CD4-positive, alpha-beta T cell treated with Interleukin-6 for 4 hours (primary cell): ENCODE results near the gene FGF1.
A peak's percentile ranks its signal among the peaks of the same experiment; 100 is the strongest.

Experiments used
- DNase-seq: peaks from one replicate; pipeline ENCODE4 v3.0.0-alpha.2; 2020; ENCODE audit warnings: mixed read lengths

The FGF1 gene

DNA sequence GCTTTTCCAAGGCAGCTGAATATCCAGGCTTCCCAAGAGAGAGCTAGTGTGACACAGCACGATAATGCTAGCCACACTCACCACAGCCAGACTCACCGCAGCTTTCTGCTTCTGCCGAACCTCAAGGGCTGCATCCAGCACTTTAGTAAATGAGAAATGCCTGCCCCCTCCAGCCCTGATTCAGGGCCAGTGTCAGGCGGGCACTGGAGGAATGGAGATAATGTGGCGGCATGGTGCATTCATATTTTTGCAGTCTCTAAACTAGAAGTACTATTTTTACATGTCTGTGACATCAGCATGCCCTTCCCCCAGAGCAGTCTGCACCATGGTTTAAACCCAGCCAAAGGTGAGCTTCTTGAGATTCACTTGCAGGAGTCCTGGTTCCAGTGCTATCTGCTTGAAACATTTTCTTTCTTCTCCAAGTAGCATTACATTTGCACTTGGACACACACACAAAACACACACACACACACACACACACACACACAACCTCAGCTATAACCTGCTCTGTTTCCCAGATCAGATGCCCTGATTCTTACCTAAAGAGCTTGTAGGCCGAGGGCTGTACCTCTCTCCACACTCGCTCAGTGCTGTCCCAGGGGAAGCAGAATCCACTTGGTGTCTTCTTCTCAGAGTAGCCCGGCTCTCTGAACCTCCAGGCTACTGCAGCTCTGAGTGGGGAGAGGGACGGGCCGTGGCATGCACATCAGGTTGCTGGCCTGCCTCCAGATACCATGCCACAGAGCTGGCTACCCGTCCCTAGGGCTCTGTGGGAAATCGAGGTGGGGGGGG, at the start of gene FGF1:
FGF1 (minus strand) TSS at position 673 of the 792 bp plus-strand sequence. CDS start 71,963 bp downstream, outside the sequence.
- DNase-seq, result no peak

DNA sequence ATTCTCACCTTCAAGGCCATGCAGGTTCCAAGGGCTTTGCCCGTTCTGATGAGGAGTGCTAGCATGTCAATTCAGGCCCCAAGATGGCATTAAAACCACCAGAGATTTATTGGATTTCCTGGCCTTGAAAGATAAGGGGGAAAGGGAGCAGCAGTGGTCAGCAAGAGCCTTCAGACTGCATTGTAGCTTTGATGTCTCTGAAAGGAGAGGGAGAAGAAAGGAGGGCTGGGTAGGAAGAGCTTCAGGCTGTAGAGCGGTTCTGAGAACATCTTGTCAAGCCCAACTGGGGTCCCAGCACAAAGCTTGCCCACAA, 41.8 kb upstream of the FGF1 start:
- no peak for DNase-seq

DNA sequence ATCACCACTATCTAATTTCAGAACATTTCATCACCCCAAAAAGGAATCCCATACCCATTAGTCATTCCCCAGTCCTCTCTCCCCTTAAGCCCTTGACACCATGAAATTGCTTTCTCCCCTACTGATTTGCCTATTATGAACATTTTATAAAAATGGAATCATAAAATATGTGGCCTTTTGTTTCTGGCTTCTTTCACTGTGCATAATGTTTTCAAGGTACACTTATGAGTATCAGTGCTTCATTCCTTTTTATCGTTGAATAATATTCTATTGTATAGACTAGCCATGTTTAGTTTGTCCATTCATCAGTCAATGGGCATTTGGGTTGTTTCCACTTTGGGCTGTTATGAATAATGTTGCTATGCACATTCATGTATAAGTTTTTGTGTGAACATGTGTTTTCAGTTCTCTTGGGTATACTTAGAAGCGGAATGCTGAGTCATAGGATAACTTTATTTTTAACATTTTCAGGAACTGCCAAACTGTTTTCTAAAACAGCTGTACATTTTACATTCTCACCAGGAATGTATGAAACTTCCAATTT, 40.4 kb upstream of the FGF1 start:
- DNase-seq, result no peak

DNA sequence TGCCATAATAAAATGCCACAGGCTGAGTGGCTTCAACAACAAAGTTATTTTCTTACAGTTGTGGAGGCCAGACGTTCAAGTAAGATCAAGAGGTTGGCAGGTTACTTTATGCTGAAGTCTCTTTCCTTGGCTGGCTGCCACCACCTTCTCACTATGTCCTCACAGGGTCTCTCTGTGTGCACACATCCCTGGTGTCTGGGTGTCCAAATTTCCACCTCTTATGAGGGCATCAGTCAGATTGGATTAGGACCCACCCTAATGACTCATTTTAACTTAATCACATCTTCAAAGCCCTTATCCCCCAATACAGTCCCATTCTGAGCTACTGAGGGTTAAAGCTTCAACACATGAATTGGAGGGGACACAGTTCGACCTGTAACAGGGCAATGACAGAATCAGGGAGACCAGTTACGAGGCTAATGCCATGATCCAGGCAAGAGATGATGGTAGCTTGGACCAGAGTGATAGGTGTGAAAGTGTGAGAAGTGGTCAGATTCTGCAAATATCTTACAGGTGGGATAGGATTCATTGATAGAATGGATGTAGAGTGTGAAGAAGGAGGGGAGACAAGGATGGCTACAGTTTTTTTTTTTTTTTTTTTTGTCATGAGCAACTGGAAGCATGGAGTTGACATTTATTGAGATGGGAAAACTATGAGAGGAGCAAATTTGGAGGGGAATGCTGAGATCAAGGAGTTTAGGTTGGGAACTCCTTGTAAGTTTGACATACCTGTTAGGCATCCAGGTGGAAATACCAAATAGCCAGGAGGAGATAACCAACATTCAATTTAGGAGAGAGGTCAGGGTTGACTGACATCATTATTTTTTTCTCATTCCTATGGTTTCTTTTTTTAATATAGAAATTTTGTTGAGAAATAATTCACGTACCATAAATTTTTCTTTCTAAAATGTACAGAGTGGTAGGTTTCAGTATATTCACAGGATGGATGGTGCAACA, 39.6 kb upstream of the FGF1 start:
- DNase-seq, result no peak

DNA sequence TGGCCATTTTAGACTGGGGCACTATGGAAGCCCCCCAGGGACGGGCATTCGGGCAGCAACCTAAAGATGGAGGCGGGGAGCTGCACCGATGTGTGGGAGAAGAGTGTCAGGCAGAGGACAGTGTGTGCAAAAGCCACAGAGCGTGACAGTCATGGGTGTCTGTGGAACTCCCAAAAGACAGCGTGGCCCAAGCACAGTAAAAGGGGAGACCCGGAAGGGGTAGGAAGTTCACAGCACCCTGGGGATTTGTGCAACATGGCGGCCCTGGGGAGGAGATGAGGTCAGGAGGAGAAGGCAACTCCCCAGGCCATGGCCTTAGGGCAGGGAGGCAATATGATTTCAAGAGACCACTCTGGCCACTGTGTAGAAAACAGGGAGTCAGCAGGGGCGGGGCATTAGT, 38.9 kb upstream of the FGF1 start:
- no peak for DNase-seq

DNA sequence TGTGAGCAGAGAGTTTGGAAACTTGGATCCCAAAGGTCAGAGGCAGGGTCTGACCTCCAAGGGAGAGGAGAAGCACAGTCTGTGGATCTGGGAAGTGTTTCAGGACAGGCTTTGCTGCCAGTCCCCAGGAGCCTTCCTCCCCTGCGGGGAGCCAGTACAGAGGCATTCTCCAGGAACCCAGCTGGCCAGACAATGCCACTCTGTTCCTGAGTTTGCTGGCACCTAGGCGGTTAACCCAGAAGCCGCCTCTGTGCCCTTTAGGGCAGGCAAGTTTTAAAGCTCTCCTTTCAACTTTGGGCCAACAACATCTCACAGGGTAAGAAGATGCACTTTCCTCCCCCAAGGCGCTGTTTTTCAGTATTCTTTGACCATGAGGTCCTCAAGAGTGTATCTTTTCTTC, 37.0 kb upstream of the FGF1 start:
- DNase-seq, result no peak

DNA sequence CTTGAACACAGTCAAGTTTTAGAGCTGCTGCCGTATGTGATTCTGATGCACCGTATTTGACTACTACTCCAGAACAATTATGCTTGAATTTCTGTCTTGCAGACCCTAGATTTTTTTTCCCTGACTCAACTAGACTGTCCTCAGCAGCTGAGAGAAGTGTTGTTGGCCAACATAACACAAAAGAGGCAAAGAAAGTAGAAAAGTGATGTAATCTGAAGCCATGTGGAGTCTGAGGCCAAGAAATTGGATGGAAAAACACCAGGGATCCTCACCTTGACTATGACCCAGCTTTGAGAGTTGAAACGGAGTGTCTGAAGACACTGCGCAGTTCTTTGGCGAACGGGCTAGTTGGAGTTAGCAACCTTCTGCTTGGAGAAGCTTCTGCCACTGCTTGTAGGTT, 36.3 kb upstream of the FGF1 start:
- no peak for DNase-seq

DNA sequence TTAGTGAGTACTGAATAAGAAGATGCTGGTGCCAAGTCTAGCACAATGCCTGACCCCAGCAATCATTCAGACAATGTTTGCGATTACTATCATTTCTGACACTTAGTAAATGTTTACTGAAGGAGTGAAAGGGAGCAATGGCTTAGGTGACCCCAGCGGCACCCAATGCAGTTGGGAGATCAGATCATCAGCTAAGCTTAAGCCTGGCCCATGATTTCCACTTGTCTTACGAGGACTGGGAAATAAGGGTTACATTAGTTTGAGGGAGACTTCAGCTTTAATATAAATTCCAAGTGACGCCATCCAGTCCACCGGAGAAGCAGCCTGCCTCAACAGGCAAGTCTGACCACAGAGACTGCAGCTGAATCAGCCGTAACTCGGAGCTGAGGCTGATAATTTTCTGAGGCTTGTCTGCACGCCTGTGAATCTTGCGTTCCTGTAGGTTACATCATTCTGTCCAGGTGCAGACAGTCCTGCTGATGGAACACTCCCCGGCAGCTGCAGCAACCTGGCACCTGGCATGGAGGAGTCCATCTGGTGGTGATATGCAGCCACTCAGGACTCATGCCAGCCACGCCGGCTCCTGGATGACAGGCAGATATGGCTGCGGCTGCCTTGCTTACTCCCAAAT, 34.9 kb upstream of the FGF1 start:
- no peak for DNase-seq

DNA sequence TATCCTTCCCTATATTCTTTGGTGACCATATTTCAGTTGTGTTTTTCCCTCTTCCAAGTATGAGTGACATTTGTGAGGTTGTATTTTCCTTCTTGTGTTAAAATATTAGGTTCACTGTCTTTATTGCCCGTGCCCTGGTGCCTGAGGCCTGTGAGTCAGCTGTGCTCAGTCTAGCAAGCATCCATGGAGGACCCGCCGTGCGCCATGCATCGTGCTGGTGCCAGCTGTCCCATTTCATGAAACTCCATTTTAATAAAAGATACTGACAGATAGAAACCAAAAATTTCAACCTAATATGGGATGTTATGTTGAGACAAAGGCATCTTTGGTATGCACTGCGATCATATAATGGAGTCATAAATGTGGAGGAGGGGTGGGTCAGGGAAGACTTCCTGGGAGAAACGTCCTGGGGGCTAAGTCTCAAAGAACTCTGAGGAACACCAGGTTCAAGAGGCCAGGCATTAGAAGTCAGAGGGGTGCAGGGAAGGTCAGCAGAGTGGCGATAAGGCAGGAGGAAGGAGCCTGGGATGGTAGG, 34.0 kb upstream of the FGF1 start:
- no peak for DNase-seq

DNA sequence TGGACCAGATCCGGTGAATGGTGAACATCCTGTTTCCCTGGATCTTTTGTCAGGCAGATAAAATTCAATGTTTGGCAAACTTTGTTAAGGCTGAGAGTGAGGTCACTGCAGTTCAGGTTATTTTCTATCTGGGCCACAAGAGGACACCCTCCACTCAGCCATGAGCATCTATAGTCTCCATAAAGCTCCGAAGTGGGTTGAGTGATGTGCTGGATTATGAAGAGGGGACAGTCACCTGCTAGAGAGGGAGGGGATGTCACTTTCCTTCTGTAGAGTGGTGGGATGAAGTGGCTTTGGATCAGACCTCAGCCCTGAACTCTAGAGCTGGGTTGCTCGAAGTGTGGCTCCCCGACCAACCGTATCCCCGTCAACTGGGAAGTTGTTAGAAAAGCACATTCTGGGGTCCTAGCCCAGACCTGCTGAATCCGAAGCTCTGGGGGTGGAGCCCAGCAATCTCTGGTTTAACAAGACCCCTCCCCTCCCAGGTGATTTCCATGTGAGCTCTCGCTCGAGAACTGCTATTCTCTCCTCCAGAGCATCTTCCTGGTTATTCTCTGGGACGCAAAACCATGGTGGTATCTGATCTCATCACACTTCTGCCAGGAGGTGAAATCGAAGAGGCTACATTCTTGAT, 31.8 kb upstream of the FGF1 start:
- DNase-seq, result peak; percentile 14

DNA sequence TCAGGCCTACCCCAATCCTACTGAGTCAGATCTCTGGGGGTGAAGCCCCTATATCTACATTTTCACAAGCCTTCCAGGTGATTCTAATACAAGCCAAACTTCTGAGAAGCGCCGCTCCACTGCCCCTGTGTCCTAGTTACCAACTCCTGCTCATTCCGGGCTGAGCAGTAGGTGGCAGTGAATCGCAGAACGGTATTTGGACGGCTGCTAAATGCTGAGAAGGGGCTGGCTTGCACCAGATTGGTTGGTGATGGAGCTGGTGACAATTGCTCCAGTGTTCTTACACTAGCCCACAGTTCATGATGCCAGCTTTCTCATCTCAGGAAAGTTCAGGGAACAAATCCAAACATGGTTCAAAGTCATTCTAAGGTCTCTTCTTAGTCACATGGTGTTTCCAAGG, 31.1 kb upstream of the FGF1 start:
- DNase-seq, result peak; percentile 39

DNA sequence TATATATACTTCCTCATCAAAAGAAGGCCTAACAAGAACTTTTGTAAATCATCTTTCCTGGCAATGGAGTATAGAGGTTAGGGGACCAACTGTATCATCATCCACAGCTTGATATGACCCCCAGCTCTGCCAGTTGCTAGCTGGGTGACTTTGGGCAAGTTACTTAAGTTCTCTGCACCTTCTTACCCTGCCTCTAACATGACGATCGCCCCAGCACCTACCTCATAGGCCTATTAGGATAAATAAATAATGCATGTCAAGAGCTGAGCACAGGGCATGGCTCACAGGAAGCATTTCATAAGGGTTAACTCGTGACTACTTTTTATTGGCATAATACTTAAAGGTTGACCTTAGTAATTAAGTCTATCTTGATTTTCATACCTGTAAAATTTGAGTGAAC, 29.4 kb upstream of the FGF1 start:
- DNase-seq, result no peak

DNA sequence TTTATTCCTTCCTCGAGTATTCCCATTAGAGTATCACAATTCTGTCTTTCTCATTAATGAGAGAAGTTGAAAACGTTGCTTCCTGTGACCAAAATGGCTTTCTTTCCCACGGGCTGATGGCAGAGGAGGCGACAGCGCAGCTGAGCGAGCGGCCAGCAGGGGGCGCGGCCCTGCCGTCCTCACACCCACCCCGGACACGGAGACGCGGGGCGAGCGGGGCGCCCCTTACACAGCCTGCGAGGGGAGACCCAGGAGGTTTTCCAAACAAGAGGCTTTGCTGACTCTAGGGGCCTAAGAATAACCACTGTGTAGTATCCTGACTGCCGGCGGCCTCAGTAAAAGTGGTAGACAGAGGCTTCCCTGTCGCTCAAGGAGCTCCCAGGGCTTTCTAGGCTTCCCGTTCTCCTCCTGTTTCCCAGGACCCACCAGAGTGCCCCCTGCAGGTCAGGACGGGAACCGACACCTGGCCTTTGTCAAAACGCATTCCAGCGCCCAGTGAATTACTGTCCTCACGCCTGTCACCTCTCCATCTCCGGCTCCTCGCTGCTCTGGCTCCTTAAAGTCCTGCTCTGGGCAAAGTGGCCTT, 27.3 kb upstream of the FGF1 start:
- peak; percentile 90 for DNase-seq

DNA sequence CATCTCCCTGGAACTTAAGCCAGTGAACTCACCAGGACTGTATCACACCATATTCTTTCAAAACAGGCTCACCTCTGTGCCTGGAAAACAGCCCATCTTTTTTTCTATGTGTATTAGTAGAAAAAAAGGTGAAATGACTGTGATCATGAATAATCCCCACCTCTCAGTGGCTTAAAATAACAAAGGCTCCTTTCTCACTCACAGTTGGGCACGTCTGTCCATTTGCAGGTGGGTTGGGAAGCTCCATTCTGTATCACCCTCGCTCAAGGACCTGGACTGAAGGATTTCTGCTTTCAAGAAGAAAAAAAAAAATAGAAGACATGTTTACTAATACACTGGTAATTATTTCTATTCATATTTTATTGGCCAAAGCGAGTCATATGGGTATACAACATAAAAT, 17.3 kb upstream of the FGF1 start:
- no peak for DNase-seq

DNA sequence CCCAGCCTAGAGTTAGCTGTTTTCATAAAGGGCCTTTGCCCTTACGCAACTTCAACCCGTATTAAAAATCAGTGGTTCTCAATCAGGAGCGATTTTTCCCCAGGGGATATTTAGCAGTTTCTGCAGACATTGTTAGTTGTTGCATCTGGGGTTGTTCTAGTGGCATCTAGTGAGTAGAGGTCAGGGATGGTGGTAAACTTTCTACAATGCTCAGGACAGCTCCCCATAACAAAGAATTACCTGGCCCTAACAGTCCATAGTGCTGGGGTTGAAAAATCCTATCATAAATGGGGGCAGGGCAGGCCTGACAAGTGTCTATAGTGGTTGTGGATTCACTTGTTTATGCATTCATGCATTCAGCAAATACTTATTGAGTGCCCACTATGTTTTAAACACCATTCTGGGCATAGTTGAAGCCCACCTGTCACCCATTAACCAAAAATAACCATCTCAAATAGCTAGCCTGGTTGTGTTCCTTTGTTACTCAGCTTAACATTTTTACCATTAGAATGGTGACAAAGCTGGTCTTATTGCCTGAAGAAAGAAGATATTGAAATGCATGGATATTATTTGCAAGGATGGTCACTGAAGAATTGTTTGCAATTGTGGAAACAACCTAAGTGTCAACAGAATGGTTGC, 15.9 kb upstream of the FGF1 start:
- DNase-seq, result no peak

DNA sequence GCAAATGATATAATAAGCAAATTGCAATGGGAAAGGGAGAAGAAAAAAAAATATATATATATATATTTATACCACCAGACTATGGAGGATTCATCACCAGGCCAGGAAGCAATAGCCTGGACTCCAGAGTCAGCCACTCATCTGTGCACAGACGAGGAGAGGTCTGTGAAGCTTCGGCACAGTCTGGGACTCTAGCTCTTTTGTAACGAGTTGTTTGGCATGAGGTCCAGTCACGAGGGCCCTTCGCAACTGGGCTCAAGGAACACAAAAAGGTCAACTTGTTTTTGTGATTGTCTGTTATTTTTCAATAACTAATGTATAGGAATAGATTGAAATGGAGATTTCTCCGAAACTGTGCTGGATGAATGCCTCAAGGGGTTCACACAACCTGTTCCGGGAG, 14.7 kb upstream of the FGF1 start:
- no peak for DNase-seq

DNA sequence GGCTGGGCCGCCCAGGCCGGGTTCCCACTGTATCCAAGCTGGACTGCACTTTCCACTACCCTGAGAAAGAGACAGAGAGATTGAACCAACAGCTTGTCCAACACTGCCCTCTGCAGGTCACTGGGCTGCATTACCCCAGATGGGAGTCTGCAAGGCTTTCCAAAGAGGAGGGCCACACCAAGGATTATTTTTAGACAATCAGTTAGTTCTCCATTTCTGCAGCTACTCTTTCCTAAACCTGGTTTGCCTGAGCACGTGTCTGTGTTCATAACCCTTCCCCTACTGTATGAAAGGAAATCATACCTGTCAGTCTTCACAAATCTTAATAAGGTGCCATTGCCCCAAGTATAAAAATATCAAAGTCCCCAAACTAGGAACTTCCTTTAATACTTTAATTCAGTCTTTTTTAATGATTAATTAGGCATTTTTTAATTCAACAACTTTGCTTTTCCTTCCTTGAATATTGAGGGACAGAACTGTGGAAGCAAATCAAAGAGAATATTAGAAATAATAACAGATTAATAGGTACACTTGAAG, 13.4 kb upstream of the FGF1 start:
- DNase-seq, result peak; percentile 79

DNA sequence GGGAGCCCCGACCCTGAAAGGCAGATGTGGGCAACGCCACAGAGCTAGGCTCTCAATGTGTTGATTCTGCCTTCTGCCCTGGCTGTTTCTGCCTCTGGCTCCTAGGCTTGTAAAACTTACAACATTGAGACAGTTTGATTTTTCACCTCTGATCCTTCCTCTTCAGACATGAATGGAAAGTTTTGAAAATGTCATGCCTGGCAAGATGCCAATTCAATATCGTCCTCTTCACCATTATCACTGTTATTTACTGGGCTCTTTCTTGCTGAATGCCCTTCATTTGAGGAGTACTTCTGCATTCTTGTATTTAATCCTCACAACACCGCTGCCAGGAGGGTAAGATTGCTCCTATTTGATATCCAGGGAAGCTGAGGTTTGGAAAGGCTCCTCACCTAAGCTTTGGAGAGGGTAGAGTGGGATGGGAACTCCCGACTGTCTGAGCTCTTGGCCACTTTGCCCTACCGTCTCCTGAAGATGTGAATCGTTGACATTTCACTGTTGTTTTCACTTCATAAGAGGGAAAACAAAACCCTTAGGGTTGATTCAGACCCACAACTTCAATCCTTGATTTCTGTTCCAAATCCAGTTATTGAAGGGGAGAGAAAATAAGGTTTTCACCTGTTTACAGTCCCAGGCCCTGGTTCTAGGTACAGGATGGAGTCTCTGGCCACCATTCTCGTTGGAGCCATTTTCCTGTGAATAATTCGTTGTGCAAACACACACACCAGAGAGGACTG, 12.7 kb upstream of the FGF1 start:
- no peak for DNase-seq

DNA sequence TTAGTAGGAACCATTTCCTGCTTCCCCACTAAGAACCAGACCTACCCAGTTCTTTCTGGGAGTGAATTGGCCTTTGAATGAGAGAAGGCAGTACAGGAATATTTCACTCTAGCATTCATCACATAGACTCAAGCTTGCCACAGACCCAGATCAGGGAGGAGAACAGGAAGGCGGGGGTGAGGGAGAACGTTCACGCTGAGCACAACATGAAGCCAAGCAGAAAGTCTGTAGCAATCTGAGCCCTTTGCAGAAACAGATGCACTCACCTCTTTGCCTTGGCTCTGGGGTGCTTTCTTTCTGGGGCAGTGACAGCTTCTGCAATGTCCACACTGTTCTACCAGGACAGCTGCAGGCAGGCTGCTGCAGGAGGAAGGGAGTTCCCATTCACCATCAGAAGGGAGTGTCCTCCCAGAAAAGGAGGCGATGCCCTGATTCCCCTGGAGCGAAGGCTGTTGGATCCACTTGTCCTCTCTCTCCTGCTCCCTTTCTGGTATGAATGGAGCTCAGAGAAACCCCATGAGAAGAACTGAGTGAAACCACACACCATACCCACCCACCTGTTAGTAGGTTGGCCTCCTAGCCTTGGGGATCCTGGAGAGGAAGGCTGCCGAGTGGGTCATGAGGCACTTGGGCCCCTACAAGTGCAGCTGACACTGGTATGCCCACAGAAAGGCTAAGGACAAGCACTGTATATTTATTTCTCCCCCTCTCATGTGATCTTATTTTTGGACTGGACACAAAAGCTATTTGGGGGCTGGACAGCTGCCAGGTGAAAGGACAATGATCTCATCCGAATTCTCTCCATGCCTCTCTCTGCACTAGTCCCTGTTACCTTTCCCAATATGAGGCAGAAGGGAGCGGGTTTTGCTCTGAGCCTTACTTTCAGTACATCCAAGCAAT, 11.7 kb upstream of the FGF1 start:
- DNase-seq, result no peak

DNA sequence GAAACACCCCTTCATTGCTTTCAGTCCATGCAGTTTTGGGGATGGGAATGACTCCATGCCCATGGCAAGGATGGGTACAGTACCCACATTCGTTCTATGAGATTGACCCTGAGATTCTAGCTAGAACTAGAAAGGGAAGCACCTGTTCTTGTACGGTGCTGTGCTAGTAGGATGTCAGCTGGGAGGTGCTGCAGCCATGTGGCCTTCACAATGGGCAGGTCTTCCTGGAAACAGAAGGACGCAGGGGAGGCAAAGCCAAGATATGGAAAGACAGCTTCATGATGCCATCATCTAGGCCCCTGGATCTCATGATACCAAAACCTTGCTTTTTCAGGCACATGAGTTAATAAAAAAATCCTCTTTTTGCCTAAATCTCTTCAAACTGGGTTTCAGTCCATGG, 10.5 kb upstream of the FGF1 start:
- no peak for DNase-seq
